Endothelial cell of umbilical vein (primary cell): Measurements from ENCODE around the gene PCDH18. TPM values are rescaled to one million over a fixed set of nuclear protein-coding genes. Genes with fewer than 3 reads are reported as not detected.

Source experiments
- BruUV-seq: library from RNA; stranded (reverse); fragments of 400-500 nt; replicated peaks from 2 replicates; lab custom pipeline; 2021; lab: Mats Ljungman, UMichigan
- CTCF ChIA-PET: fragments of 300-600, 350-600 bp; sonication (Branson Sonifier 250); formaldehyde crosslinking; loops from one replicate; lab custom pipeline; 2021; ENCODE audit warnings: antibody characterized with exemption, inconsistent platforms; lab: Charles Lee
- POLR2A ChIA-PET: fragments of 300-600, 350-600 bp; sonication (Branson Sonifier 250); formaldehyde crosslinking; loops from one replicate; lab custom pipeline; 2021; ENCODE audit warnings: antibody characterized with exemption, inconsistent platforms; lab: Charles Lee
- DNase-seq: peaks from one replicate; pipeline ENCODE4 v3.0.0-alpha.2; 2011; ENCODE audit warnings: low read depth, low spot score
- FAIRE-seq: peaks from 2 replicates; lab custom pipeline; 2011; peaks lifted over from hg19 to GRCh38; lab: Jason Lieb, UNC
- H2AFZ ChIP-seq: 2 replicates; pipeline ENCODE4 v1.6.0; 2012; ENCODE audit warnings: low read depth, low read length, control low read depth, inconsistent platforms
- H3K27ac ChIP-seq: 2 replicates; pipeline ENCODE4 v1.5.1; 2011; ENCODE audit warnings: low read depth, mild to moderate bottlenecking, control low read depth, low read length, moderate library complexity; ENCODE audit not compliant: insufficient read depth
- H3K27me3 ChIP-seq, 2 experiments: 2 replicates each; pipeline versions ENCODE4 v1.6.0 to v1.6.1; 2011; ENCODE audit warnings: low read length in 2 of 2, mixed read lengths in 1 of 2; ENCODE audit not compliant: control insufficient read depth in 2 of 2, insufficient read depth in 2 of 2
- H3K36me3 ChIP-seq, 2 experiments: 2 replicates in 1 of 2; 3 replicates in 1 of 2; pipeline ENCODE4 v1.5.1; 2011; ENCODE audit warnings: low read length in 2 of 2, mild to moderate bottlenecking in 1 of 2, moderate library complexity in 1 of 2; ENCODE audit not compliant: control insufficient read depth in 2 of 2, insufficient read depth in 2 of 2; ENCODE audit errors: extremely low read depth in 1 of 2
- H3K4me1 ChIP-seq: 3 replicates; pipeline ENCODE4 v1.5.1; 2011; ENCODE audit warnings: mild to moderate bottlenecking, low read length; ENCODE audit not compliant: control insufficient read depth, insufficient read depth; ENCODE audit errors: extremely low read depth
- H3K4me2 ChIP-seq: 2 replicates; pipeline ENCODE4 v1.6.1; 2011; ENCODE audit warnings: low read length, control low read depth, mixed read lengths; ENCODE audit not compliant: insufficient read depth
- H3K4me3 ChIP-seq, 3 experiments: fragments of 200-600 bp in 1 of 3; sonication (generic), shearing (Covaris generic) in 1 of 3; replicated peaks in 1 of 3; 2 replicates each; pipeline ENCODE4 v1.5.1; 2011 to 2016; ENCODE audit warnings: control low read depth in 3 of 3, low read length in 3 of 3, mild to moderate bottlenecking in 2 of 3, inconsistent platforms in 1 of 3, low read depth in 1 of 3, moderate library complexity in 1 of 3; ENCODE audit not compliant: insufficient read depth in 1 of 3
- H3K79me2 ChIP-seq: 2 replicates; pipeline ENCODE4 v1.6.0; 2012; ENCODE audit warnings: low read length, inconsistent platforms; ENCODE audit not compliant: control insufficient read depth, insufficient read depth
- H3K9ac ChIP-seq: replicated peaks from 2 replicates; pipeline ENCODE3; 2011; ENCODE audit warnings: low read length, control low read depth; ENCODE audit not compliant: insufficient read depth; ENCODE audit errors: extremely low read depth
- H3K9me1 ChIP-seq: replicated peaks from 3 replicates; pipeline ENCODE4 v1.6.0; 2011; ENCODE audit warnings: mild to moderate bottlenecking, low read length; ENCODE audit not compliant: control insufficient read depth, insufficient read depth; ENCODE audit errors: extremely low read depth
- H3K9me3 ChIP-seq: replicated peaks from 2 replicates; pipeline ENCODE4 v1.5.1; 2012; ENCODE audit warnings: low read length, inconsistent platforms; ENCODE audit not compliant: control insufficient read depth, insufficient read depth
- H4K20me1 ChIP-seq: replicated peaks from 2 replicates; pipeline ENCODE3; 2011; ENCODE audit warnings: mild to moderate bottlenecking, low read length; ENCODE audit not compliant: control insufficient read depth, insufficient read depth; ENCODE audit errors: extremely low read depth
- CTCF ChIP-seq, 2 donors: IDR thresholded peaks; 1 replicate in 1 of 2; 2 replicates in 1 of 2; pipeline ENCODE4 v1.5.1; 2011; ENCODE audit warnings: low read length in 2 of 2, mild to moderate bottlenecking in 2 of 2, moderate library complexity in 2 of 2, control low read depth in 1 of 2, inconsistent platforms in 1 of 2, low read depth in 1 of 2; ENCODE audit not compliant: insufficient read depth in 1 of 2; ENCODE audit errors: extremely low read depth in 1 of 2
- FOS ChIP-seq: IDR thresholded peaks from 2 replicates; pipeline ENCODE4 v1.6.1; 2011; ENCODE audit warnings: mild to moderate bottlenecking, low read length, moderate library complexity, borderline replicate concordance; ENCODE audit not compliant: insufficient read depth
- GATA2 ChIP-seq: IDR thresholded peaks from 2 replicates; pipeline ENCODE4 v1.7.0; 2011; ENCODE audit warnings: low read depth, mild to moderate bottlenecking, moderate library complexity, mixed read lengths, low read length; ENCODE audit not compliant: insufficient read length, insufficient read depth
- MYC ChIP-seq: IDR thresholded peaks from one replicate; pipeline ENCODE4 v1.6.1; 2011; ENCODE audit warnings: mild to moderate bottlenecking, low read depth, low read length
- POLR2A ChIP-seq: IDR thresholded peaks from 2 replicates; pipeline ENCODE4 v1.6.1; 2012; ENCODE audit warnings: low read depth, mild to moderate bottlenecking, control low read depth, low read length
- POLR2AphosphoS5 ChIP-seq: IDR thresholded peaks from 2 replicates; pipeline ENCODE4 v1.6.1; 2012; ENCODE audit warnings: low read depth, mild to moderate bottlenecking, control low read depth, low read length, moderate library complexity; ENCODE audit not compliant: insufficient read depth
- dilution Hi-C: fragments of 300-500 bp; cut with MboI; formaldehyde crosslinking; loops from one replicate; pipeline ENCODE4 v1.15.0; 2019; ENCODE audit warnings: low sequenced_read_pairs; ENCODE audit not compliant: extremely low pct_ligation_motif_present
- intact Hi-C: fragments of 100-400 bp; cut with micrococcal nuclease; formaldehyde crosslinking; loops from one replicate; pipeline ENCODE4 v1.10.0; 2022
- polyA plus RNA-seq, 4 experiments: library from polyadenylated mRNA; depleted of rRNA in 3 of 4; stranded (reverse) in 3 of 4; unstranded in 1 of 4; fragments of >200 nt; gene quantifications; 2 replicates each; pipeline versions ENCODE4 v1.2.1 to v1.2.3, GENCODE V29; 2011 to 2012; ENCODE audit warnings: missing spikeins in 1 of 4
- total RNA-seq: library from RNA; stranded (reverse); gene quantifications from 2 replicates; pipeline ENCODE4 v1.2.3, GENCODE V29; 2021
- TF ChIP-seq, protein P1 (sequence below): IDR thresholded peaks from 2 replicates; pipeline ENCODE4 v1.6.1; 2011; ENCODE audit not compliant: insufficient read depth, insufficient read length

The PCDH18 gene
- total and polyA plus RNA-seq, 2 donors (not counting 3 experiments of a cell fraction or from before 2014, with no cell fraction given): 1.5 to 2.2 TPM

GRCh38 chr4:137535718-137536117, 3.4 kb upstream of the PCDH18 start:
- no peak overlapping the region for H3K4me2 ChIP-seq
- H3K9ac ChIP-seq: no peak overlapping the region
- no peaks in the 10 kb centered on the region for H3K27me3 ChIP-seq
- dilution Hi-C loops (no loop called here), intact Hi-C loops (loop anchor here (10.0 kb wide), 1 partner anchor 329 kb away; no protein-coding TSS in a partner anchor)
- TF ChIP-seq FOS: no peak
- TF ChIP-seq CTCF (IDR thresholded peaks at IDR 0.05; ENCODE audit: extremely low read depth in 1 of 2, insufficient read depth in 1 of 2, low read depth in 1 of 2, low read length in 2 of 2): no peak
- TF ChIP-seq, protein P1, sequence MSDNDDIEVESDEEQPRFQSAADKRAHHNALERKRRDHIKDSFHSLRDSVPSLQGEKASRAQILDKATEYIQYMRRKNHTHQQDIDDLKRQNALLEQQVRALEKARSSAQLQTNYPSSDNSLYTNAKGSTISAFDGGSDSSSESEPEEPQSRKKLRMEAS: no peak
- no peak for TF ChIP-seq POLR2AphosphoS5
- TF ChIP-seq GATA2: no peak
- no peak for TF ChIP-seq MYC
- no peak for TF ChIP-seq POLR2A
- H3K79me2 ChIP-seq: no peaks in the 10 kb centered on the region
- ChIA-PET CTCF (no interaction called here), POLR2A (no interaction called here)
- no peaks in the 10 kb centered on the region for H3K9me1 ChIP-seq
- no peak for FAIRE-seq
- no peak overlapping the region for H2AFZ ChIP-seq
- no peaks in the 10 kb centered on the region for H3K36me3 ChIP-seq
- no peaks in the 10 kb centered on the region for H4K20me1 ChIP-seq
- H3K4me1 ChIP-seq: peaks cover 10% of the 10 kb centered on the region
- no peak overlapping the region for H3K27ac ChIP-seq
- no peak overlapping the region for H3K4me3 ChIP-seq
- DNase-seq: no peak
- no TSS peak for BruUV-seq
- no peaks in the 10 kb centered on the region for H3K9me3 ChIP-seq
